Stimulated activated CD8-positive, alpha-beta memory T cell treated with anti-CD3 and anti-CD28 coated beads, Interleukin-15, amount 100 ng/mL, for 4 hours (primary cell): ENCODE data around the gene AMY1C.
"Not testable (repeated sequence)": the region's sequence is repeated elsewhere in the genome, so short reads cannot be mapped to it uniquely, and the experiment has no call there.

Experiments used
- DNase-seq, 2 donors: peaks; one replicate each; pipeline ENCODE4 v3.0.0-alpha.2; 2020; ENCODE audit warnings: low read depth in 2 of 2

The AMY1C gene

DNA sequence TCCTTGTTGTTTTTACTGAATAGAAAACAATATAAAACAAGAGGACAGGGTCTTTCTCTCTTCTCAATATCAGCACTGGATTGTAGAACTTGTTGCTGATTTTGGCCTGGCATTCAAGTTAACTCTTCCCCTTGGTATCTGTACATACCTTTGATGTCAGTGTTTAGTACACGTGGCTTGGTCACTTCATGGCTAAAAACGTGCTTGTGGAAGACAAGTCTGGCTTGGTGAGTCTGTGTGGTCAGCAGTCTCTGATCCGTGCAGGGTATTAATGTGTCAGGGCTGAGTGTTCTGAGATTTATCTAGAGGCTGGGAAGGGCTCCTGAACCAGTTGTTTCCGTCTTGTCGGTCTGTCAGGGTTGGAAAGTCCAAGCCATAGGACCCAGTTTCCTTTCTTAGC lies at the start of gene AMY1C:
Gene AMY1C (plus strand): TSS at position 301 of the 400 bp plus-strand sequence. CDS start 572 bp downstream, outside the sequence.
- not testable (repeated sequence) for DNase-seq

DNA sequence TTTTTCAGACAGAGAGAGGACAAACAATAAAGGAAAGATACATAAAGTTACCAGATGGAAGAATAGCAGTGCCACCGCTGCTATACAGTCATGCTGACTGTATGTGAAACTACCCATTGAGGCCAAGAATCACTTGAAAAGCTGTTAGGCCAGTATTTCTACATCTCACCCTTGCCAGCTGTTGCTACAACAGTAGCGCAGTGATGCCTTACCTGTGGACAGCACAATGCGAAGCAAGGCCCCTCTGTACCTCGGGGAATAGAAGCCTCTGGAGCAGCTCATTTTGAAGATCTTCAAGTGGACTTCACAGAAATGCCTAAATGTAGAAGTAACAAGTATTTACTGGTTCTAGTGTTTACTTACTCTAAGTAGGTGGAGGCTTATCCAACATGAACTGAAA lies 49.0 kb upstream of the AMY1C start:
- not testable (repeated sequence) for DNase-seq

DNA sequence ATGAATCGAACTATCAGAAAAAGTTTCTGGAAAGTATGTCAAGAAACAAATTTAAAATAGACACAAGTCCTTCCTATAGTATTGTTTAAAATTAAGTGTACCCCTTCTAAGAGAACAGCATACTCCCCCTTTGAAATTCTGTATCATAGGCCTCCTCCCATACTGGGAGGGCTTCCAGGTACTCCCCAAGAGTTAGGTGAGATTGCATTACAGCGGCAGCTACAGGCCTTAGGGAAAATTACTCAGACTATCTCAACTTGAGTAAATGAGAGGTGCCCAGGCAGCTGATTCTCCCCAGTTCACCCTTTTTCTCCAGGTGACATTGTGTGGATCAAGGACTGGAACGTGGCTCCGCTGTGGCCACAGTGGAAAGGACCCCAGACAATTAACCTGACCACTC lies 48.4 kb upstream of the AMY1C start:
- DNase-seq, result not testable (repeated sequence)

- DNase-seq, result not testable (repeated sequence)
These were observed 42.0 kb upstream of the AMY1C start for GRCh38 chr1:103707670-103708069.

- DNase-seq, result not testable (repeated sequence)
These were observed 39.3 kb upstream of the AMY1C start for GRCh38 chr1:103710381-103710780.

GRCh38 chr1:103717404-103717803 lies 32.3 kb upstream of the AMY1C start:
- not testable (repeated sequence) for DNase-seq

GRCh38 chr1:103721473-103721872 lies 28.2 kb upstream of the AMY1C start:
- not testable (repeated sequence) for DNase-seq

- DNase-seq, result not testable (repeated sequence)
These were observed 14.4 kb upstream of the AMY1C start for GRCh38 chr1:103735334-103735733.

GRCh38 chr1:103738031-103738430 lies 11.7 kb upstream of the AMY1C start:
- not testable (repeated sequence) for DNase-seq

DNA sequence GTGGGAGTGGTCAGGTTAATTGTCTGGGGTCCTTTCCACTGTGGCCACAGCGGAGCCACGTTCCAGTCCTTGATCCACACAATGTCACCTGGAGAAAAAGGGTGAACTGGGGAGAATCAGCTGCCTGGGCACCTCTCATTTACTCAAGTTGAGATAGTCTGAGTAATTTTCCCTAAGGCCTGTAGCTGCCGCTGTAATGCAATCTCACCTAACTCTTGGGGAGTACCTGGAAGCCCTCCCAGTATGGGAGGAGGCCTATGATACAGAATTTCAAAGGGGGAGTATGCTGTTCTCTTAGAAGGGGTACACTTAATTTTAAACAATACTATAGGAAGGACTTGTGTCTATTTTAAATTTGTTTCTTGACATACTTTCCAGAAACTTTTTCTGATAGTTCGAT lies 5.2 kb upstream of the AMY1C start:
- not testable (repeated sequence) for DNase-seq

DNA sequence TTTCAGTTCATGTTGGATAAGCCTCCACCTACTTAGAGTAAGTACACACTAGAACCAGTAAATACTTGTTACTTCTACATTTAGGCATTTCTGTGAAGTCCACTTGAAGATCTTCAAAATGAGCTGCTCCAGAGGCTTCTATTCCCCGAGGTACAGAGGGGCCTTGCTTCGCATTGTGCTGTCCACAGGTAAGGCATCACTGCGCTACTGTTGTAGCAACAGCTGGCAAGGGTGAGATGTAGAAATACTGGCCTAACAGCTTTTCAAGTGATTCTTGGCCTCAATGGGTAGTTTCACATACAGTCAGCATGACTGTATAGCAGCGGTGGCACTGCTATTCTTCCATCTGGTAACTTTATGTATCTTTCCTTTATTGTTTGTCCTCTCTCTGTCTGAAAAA lies 4.7 kb upstream of the AMY1C start:
- DNase-seq, result not testable (repeated sequence)

- not testable (repeated sequence) for DNase-seq
These were observed 1.4 kb upstream of the AMY1C start for GRCh38 chr1:103748273-103748672.

GRCh38 chr1:103761896-103762295 lies 12.2 kb downstream of the AMY1C start:
- DNase-seq, result no peak

- DNase-seq, result no peak
These were observed 30.2 kb downstream of the AMY1C start for GRCh38 chr1:103779932-103780331.

- no peak for DNase-seq
These were observed 34.3 kb downstream of the AMY1C start for GRCh38 chr1:103783944-103784377.

DNA sequence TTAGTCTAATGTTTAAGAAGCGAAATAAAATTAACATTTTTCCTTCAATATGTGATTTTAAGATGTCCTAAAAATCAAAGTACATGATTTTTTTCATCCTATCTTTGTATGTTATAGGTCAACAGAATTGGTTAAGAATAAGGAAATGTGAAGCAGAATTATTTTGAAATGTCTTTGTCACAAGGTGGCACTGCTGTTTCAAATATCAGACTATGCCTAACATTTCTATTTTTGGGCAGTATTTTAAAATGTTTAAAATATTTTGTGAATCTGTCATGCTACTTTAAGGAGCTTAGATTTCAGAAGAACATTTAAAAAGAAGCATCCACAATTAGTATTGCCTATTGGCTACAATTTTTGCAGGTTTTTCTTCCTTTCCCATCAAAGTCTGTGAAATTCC lies 38.7 kb downstream of the AMY1C start:
- DNase-seq, result no peak

- no peak for DNase-seq
These were observed 40.5 kb downstream of the AMY1C start for GRCh38 chr1:103790172-103790571.
